HT1080 (cell line): ENCODE measurements around the gene EAF2. TPM values are rescaled to one million over a fixed set of nuclear protein-coding genes. Genes with fewer than 3 reads are reported as not detected.

ENCODE experiments used
- DNase-seq: peaks from one replicate; pipeline ENCODE4 v3.0.0-alpha.2; 2015; ENCODE audit warnings: low read depth
- polyA plus RNA-seq, 2 experiments: library from polyadenylated mRNA; depleted of rRNA; stranded (reverse); fragments of >200 nt; gene quantifications; 2 replicates each; pipeline ENCODE4 v1.2.3, GENCODE V29; 2015
- total RNA-seq: library from RNA; depleted of rRNA; stranded (reverse); fragments of >200 nt; shearing (Covaris generic); gene quantifications from 2 replicates; pipeline ENCODE4 v1.2.3, GENCODE V29; 2014; rRNA removed

The EAF2 gene
- 2.1 and 3.7 TPM in 2 replicates for total RNA-seq
- 2.8 and 3.6 TPM in 2 replicates for polyA plus RNA-seq (2015; cell fraction: cytosol; rRNA removed)
- 1.3 and 1.8 TPM in 2 replicates for polyA plus RNA-seq (2015; cell fraction: nucleus; rRNA removed)

GRCh38 chr3:121834671-121835464, at the start of gene EAF2, which contains the start of gene IQCB1:
EAF2 (plus strand) TSS chr3:121835209; CDS start chr3:121835286, 77 bp downstream.
IQCB1 (minus strand) TSS chr3:121835060; CDS start chr3:121828960, 6,100 bp downstream.
- DNase-seq: peak; percentile 96

GRCh38 chr3:121786485-121786884, 48.5 kb upstream of the EAF2 start:
- DNase-seq: no peak

- DNase-seq: no peak
Observed at GRCh38 chr3:121793078-121793477, 41.9 kb upstream of the EAF2 start.

- no peak for DNase-seq
Observed at GRCh38 chr3:121794264-121794983, 40.6 kb upstream of the EAF2 start.

- DNase-seq: no peak
Observed at GRCh38 chr3:121796970-121797369, 38.0 kb upstream of the EAF2 start.

GRCh38 chr3:121800906-121801305, 34.1 kb upstream of the EAF2 start:
- DNase-seq: no peak

- DNase-seq: no peak
Observed at GRCh38 chr3:121803771-121804320, 31.2 kb upstream of the EAF2 start.

GRCh38 chr3:121809249-121809648, 25.8 kb upstream of the EAF2 start:
- no peak for DNase-seq

GRCh38 chr3:121817753-121818152, 17.3 kb upstream of the EAF2 start:
- DNase-seq: no peak

GRCh38 chr3:121818578-121818977, 16.4 kb upstream of the EAF2 start:
- no peak for DNase-seq

GRCh38 chr3:121819236-121819635, 15.8 kb upstream of the EAF2 start:
- DNase-seq: no peak

GRCh38 chr3:121821421-121822199, 13.4 kb upstream of the EAF2 start:
- no peak for DNase-seq

GRCh38 chr3:121822973-121823372, 12.0 kb upstream of the EAF2 start:
- DNase-seq: no peak

- DNase-seq: no peak
Observed at GRCh38 chr3:121834157-121834670, 795 bp upstream of the EAF2 start.

- DNase-seq: peak; percentile 23
Observed at GRCh38 chr3:121835465-121835801, 424 bp downstream of the EAF2 start.

- no peak for DNase-seq
Observed at GRCh38 chr3:121836064-121836463, 1.1 kb downstream of the EAF2 start.

GRCh38 chr3:121836481-121836880, 1.5 kb downstream of the EAF2 start:
- DNase-seq: no peak

GRCh38 chr3:121839962-121840361, 5.0 kb downstream of the EAF2 start:
- DNase-seq: no peak

GRCh38 chr3:121844892-121845291, 9.9 kb downstream of the EAF2 start:
- DNase-seq: no peak

GRCh38 chr3:121852256-121852655, 17.2 kb downstream of the EAF2 start:
- DNase-seq: no peak

GRCh38 chr3:121855555-121855954, 20.5 kb downstream of the EAF2 start:
- peak; percentile 15 for DNase-seq
